HG02938 (cell line): ENCODE data around the gene FAM111A.
"Not testable (repeated sequence)": the region's sequence is repeated elsewhere in the genome, so short reads cannot be mapped to it uniquely, and the experiment has no call there.

ENCODE experiments used
- ATAC-seq: cut with Tn5 transposase; IDR thresholded peaks from one replicate; pipeline ENCODE4 v1.9.1; 2021; ENCODE audit warnings: mild to moderate bottlenecking, moderate library complexity; ENCODE audit not compliant: unreplicated experiment

The FAM111A gene, protein sequence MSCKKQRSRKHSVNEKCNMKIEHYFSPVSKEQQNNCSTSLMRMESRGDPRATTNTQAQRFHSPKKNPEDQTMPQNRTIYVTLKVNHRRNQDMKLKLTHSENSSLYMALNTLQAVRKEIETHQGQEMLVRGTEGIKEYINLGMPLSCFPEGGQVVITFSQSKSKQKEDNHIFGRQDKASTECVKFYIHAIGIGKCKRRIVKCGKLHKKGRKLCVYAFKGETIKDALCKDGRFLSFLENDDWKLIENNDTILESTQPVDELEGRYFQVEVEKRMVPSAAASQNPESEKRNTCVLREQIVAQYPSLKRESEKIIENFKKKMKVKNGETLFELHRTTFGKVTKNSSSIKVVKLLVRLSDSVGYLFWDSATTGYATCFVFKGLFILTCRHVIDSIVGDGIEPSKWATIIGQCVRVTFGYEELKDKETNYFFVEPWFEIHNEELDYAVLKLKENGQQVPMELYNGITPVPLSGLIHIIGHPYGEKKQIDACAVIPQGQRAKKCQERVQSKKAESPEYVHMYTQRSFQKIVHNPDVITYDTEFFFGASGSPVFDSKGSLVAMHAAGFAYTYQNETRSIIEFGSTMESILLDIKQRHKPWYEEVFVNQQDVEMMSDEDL

DNA sequence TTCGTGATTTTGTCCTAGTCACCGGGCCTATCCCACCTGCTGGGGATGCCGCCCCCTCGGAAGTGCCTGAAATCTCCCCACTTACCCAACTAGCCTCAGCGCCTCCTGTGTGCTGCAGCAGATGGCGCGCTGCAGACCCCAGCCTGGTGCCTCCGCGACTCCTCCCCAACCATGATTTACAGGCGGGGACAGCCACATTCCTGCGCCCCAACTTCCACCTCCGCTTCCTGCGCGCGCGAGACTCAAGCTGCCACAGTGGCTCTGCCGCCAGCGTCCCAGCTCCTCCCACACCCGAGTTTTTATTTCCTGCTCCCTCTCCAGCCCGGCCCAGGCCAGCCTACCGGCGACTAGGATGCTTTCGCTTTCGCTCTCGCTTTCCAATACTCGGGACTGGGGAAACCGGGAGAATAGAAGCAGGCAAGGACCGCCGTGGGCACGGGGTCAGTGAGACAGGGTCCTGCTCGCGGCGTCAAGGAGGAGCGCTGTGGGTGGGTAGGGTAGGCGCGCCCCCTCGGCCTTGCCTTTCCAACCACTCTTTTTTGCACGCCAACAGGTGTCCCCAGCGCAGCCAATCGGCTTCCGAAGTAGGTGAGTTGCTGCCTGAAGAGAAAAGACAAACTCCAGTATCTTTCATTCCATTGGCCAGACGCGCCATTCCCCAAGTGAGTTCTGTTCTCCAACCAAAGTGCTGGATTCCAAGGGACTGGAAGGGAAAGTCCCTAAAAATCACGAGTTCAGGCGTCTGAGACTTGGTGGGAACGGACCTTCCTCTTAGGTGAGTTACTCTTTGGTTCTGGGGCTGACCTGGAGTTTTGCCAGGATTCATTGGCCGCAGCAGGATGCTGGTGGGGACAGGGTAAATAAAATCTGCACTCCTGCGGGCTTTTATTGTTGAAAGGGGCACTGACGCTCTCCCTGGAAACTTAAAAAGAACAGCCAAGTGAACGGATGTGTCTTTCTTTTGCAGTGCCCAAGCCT lies at the start of gene FAM111A:
FAM111A (plus strand) TSS at position 327 of the 978 bp plus-strand sequence. CDS start 6,017 bp downstream, outside the sequence.
- peak; percentile 69 for ATAC-seq

DNA sequence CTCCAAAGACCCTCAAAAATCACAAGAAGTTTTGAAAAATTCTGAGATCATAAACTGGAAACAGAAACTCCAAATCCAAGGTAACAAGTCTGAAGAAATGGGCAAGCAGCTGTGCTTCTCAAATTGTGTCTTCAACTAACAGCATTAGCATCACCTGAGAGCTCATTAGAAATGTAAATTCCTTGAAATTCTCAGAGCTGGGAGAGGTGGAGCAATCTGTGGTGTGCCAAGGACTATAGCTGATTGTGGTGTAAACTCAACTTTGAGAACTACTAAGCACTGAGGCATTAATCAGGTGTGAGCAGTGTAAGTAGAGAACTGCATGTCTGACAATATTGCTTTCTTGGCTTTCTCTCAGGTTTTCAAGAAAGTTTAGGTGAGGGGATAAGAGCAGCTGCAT lies 49.1 kb upstream of the FAM111A start:
- ATAC-seq = not testable (repeated sequence)

DNA sequence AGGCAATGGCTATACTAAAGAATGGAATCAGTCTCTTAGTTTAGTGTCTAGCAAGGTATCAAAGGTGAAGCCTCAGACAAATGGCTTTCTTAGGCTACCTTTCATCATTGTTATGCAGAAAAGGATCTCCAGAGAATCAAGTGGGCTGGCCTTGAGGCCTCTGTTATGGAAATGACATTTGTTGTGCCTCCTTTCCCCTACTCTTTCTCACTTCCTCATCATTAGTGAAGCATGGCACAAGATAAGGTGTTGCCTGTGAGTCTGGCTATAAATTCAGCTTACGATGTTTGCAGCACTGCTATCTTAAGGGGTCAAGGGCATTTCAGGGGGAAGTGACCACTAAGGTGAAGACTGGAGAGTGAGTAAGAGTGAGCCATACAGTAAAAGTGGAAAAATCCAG lies 47.4 kb upstream of the FAM111A start:
- peak; percentile 81 for ATAC-seq

DNA sequence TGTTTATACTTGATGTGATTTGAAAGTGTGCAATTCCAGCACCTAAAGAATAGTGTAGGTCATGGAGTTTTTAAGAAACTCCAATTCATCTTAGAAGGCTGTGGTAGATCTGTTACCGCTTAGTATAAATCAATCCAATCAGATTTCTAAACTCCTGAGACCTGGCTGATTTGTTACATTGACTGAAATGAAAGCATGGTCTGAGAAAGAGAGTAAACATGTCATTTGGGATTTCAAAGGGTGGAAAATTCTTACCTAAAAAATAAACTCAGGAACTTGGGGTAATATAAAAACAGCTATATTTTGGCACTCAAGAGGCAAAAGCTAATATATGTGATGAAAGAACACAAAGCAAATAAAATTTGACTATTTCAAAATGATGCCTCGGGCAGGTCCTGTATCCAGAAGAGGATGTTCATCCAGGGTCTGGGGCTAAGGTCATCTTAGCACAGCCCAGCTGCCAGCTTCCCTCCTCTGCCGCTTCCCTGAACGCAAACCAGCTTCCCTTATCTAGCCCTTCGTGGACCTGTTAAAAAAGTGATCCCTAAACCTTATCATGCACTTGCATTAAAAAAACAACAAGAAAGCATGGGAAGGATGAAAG lies 46.6 kb upstream of the FAM111A start:
- not testable (repeated sequence) for ATAC-seq

DNA sequence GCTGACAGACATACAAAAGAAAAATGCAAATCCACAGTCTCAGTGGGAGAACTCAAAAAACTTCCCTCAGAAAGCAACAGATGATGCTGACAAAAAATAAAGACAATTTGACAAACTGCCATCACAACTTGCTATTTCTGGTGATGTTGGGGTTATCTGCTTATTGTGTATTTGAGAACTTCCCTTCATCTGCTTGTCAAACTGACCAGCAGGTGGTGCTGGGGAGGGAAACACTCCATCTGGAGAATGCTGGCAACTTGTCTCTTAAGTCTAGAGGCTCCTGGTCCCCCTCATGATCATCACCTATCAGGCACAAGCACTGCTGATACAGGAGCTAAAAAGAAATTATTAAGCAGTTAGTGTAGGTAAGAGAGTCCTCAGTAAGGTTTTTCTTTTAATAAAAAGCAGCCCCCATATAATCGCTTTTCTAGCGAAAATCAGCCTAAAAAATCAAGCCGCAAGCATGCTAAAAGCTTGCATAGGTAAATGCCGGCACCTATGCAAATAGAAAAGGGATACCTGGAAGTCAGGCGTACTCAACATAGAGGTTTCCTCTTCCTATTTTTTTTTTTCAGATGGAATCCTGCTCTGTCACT lies 45.4 kb upstream of the FAM111A start:
- peak; percentile 34 for ATAC-seq

DNA sequence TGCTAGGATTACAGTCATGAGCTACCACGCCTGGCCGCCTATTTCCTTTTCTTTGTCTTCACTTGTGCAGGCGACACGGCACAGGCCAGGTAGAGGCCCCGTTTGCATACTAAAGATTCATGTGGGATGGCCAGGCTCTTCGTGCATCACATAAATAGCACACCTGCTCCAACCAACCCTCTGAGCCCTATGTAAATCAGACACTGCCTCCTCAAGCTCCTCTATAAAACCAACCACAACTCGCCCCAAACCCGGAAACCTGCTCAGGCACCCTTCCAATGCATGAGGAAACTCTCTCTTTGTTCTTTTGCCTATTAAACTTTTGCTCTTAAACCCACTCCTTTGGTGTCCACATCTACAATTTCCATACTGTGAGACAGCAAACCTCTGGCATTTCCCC lies 44.7 kb upstream of the FAM111A start:
- not testable (repeated sequence) for ATAC-seq

DNA sequence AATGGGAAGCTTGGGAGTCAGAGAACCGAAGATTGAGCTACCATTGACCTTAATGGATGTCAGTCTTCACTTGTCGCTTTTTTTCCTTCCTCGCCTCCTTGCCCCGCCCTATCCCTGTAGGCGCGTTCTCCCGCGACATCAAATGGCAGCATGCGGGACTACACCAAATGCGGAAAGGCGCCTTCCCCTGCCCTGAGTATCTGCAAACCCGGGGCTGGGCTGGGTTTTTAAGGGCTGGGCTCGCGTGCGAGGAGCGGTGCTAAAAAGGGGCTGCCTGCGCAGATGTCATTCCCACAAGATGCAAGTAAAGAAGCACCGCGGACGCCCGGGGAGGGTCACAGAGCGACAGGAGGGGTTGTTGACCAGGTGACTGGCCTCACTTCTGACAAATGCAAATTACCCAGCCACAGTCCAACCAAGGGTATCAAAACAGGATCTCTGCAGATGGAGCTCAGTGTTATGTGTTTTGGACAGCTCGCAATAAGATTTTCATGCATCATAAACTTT lies 40.3 kb upstream of the FAM111A start:
- ATAC-seq = peak; percentile 64

DNA sequence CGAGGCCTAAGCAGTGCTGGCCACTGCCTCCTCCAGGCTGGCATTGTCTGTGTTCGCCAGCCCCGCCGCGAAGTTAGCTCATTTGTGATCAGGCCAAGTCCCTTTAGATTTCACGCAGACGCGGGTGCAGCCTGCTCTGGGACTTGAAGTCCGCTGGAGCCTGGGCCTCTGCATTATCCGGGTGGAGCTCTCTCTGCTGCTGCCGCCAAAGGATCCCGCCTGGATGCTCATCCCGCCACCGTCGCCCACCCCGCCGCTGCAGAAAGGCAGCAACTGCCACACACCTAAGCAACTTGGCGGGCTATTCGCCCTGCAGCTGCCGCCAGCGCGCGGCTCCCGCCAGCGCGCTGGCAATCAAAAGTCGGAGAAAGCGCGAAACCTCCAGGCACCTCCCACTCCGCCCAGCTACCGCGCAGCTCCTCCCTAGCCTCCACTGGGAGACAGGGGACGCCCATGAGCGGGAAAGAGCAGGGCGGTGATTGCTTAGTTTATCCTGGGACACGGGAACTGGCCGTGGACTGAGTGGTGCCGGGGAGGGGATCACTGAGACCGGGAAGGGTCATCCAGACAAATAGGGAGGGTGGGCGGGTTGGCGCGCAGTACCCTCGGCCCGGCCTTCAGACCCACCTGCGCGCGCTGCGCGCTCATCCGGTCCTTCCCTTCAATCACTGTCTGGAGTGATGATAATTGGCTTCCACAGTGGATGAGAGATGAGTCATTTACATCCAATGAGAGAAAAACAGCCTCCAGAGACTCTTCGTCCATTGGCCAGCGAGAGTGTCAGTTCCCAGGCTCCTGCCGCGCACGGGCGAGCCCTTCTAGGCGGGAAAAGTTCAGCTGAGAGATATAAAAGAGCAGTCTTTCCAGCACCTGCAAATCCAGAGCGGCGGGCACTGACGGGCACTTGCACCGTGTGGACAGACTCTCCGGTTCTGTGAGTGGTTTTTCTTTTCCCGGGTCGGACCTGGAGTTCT lies 36.0 kb upstream of the FAM111A start, which contains the start of gene FAM111B:
FAM111B (plus strand) TSS at position 875 of the 974 bp plus-strand sequence. CDS start 2,389 bp downstream, outside the sequence.
- peak; percentile 68 for ATAC-seq

DNA sequence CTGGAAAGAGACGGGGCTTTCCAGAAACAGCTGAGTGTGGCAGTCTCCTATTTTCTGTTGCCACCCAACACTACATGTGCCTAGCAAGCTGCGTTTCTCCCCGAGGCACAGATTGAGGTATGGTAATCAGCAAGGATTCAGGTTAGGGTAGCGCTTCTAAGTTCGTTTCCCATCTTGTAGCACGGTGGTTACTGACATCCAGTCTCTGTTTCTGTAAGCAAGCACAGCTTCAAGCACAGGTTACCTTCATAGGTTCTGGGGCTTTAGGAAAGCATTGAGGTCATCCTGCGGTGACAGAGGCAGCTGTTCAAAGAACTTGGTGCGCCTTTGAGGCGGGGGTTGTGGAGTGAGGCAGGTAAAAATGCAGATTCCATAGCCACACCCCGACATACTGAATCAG lies 34.9 kb upstream of the FAM111A start:
- ATAC-seq = peak; percentile 30

DNA sequence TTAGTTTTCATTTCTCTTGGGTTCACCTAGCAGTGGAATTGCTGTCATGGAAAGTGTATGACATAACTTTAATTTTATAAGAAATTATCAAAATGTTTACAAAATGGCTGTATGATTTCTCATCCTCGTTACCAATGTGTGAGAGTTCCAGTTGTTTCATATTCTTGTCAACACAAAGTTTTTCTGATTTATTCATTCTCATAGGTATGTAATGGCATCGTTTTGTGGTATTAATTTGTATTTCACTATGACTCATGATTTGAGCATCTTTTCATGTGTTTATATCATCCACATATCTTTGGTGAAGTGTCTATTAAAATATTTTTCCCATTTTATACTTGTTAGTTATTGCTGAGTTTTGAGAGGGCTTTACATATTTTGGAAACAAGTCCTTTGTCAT lies 30.2 kb upstream of the FAM111A start:
- ATAC-seq = no peak

DNA sequence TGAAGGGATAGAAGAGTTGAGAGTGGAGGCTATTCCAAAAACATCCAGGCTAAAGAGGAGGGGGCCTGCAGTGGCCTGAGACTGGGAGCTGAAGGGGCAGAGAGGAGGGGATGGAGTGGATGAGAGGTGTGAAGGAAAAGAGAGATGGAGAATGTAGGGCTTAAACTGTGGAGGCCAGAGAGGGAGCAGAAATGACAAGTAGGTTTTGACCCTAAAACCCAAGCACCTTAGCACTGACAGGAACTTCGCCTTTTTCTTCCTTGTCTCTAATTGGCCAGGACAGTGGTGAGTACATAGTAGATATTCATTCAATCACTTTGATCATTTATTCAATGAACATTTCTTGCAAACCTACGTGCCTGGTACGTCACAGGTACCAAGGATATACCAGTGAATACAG lies 28.3 kb upstream of the FAM111A start:
- ATAC-seq = no peak

DNA sequence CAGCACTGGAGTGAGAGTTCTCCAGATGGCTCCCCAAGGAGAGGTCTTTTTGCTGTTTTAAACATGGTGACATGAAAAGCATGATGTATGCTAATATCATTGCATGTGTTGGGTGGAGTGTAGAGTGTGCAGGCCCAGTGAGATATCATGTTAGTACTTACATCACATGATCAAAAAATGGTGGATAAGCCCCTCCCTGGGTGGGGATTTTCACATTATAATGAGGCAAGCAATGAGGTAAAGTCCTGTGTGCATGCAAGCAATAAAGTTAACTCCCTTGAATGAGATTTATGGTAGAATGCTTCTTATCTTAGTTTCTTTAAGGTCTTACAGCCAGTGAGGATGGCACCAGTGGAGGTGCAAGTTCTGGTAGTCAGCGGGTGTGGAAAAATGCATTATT lies 27.1 kb upstream of the FAM111A start:
- no peak for ATAC-seq

DNA sequence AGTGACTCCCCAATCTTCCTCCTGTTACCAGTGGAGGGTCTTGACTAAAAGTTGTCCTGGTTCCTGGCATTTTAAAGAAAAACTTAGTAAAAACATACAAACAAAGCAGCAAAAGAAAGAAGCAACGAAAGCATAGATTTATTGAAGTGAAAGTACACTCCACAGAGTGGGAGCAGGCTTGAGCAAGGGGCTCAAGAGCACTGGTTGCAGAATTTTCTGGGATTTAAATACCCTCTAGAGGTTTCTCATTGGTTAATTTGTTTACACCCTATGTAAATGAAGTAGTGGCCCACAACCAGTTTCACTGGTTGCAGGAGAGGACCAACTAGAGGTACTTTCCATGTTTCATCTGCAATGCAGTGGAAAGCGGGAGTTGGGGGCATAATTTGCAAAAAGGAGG lies 24.9 kb upstream of the FAM111A start:
- ATAC-seq = no peak

DNA sequence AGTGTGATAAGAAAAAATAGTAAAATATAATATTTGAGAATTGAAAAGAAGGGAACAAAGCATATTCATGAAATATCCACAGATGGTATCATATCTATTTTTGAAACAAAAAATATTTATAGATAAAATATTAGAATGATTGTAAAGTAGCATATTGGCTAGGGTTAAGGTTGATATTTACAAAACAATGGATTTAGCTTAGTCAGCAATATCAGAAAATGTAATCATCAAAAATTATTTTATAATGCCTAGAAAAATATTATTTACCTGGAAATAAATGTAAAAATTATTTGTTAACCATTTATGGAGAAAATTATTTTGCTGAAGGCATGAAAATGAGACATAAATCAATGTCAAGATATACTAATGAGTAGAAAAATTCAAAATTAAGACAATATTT lies 22.8 kb upstream of the FAM111A start:
- ATAC-seq = no peak

DNA sequence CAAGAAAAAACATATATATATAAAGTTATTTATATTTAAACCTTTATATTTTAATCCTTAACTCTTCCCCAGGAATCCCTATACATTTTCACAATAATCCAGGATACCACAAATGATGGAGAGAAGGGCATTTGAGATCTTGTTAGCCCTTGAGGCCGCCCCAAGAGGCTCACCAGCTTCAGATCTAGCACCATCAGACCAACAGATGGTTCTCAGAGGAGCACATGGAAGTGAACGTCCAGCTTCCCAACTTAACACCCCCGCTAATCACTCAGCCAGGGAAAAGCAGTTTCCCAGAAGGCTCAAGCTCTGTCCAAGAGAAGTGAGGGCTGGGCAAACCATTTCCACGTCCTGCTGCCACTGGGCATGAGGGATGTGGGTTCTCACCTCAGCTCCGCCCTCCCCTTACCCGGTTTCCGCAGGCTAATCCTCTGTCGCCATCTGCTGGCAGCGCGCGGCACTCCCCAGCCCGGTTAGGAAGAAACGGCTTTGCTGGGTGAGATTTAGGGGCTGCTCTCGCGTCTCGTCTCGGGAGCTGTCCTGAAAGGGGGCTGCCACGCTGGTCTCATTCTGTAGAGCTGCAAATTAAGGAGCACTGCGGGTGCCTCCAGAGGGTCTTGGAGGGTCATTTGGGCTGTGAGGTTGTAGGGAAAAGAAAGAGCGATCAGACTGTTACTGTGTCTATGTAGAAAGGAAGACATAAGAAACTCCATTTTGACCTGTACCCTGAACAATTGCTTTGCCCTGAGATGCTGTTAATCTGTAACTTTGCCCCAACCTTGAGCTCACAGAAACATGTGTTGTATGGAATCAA lies 6.8 kb upstream of the FAM111A start:
- peak; percentile 94 for ATAC-seq

DNA sequence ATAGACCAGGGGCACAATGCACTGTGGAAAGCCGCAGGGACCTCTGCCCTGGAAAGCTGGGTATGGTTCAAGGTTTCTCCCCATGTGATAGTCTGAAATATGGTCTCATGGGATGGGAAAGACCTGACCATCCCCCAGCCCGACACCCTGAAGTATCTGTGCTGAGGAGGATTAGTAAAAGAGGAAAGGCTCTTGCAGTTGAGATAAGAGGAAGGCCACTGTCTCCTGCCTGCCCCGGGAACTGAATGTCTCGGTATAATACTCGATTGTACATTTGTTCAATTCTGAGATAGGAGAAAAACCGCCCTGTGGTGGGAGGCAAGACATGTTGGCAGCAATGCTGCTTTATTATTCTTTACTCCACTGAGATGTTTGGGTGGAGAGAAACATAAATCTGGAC lies 6.1 kb upstream of the FAM111A start:
- ATAC-seq = not testable (repeated sequence)

DNA sequence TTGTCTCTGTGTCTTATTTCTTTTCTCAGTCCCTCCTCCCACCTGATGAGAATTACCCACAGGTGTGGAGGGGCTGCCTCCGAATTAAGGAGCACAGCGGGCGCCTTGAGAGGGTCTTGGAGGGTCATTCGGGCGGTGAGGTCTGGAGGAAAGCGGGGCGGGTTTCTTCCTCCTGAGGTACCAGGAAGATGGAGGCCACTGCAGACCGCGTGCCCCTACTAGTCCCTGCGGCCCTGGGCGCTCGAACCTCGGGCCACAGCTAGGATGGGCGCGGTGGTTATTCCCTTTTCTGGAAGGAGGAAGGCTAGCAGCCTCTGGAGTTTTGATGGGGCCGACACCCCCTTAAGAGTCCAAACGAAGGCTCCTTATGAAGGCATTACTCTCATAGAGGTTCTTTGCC lies 5.5 kb upstream of the FAM111A start:
- no peak for ATAC-seq

DNA sequence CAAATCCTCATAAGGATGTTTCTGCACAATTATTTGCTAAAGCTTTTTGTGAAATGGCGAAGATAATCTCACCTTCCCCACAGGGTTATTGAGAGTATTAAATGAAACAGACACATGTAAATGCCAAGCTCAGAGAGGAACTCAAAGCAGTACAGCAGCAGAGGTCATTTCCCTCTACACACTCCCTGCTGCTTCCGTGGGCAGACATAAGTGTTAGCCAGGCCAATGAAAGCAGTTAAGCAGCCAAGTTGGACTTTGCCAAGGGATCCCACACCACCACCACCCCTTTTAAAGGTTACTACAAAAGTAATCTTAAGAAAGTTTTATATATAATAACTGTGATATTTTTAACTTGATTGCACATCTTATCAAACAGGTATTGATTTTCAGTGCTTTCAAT lies 4.0 kb upstream of the FAM111A start:
- no peak for ATAC-seq
